ENCODE measurements around the gene FNIP1.
"Not testable (repeated sequence)": the region's sequence is repeated elsewhere in the genome, so short reads cannot be mapped to it uniquely, and the experiment has no call there.

Gene FNIP1

GRCh38 chr5:131796793-131797693 is at the start of gene FNIP1:
FNIP1 (minus strand) TSS chr5:131797017; CDS start chr5:131796921, 96 bp downstream.
- peak within 1 kb of the TSS; percentile 93 for H3K27ac ChIP-seq
- TF ChIP-seq ZFX (IDR thresholded peaks at IDR 0.05) (peak; percentile 77), CTCF (conservative IDR thresholded peaks at IDR 0.05) (no peak)

- TF ChIP-seq ZFX (IDR thresholded peaks at IDR 0.05) (no peak), CTCF (conservative IDR thresholded peaks at IDR 0.05) (no peak)
- no peak overlapping the region for H3K27ac ChIP-seq
These were observed 49.7 kb upstream of the FNIP1 start for GRCh38 chr5:131846536-131846935.

GRCh38 chr5:131845828-131846227 is 49.0 kb upstream of the FNIP1 start:
- no peak overlapping the region for H3K27ac ChIP-seq
- TF ChIP-seq CTCF (conservative IDR thresholded peaks at IDR 0.05) (no peak), ZFX (IDR thresholded peaks at IDR 0.05) (no peak)

GRCh38 chr5:131842971-131843370 is 46.2 kb upstream of the FNIP1 start:
- not testable (repeated sequence) for H3K27ac ChIP-seq

- not testable (repeated sequence) for H3K27ac ChIP-seq
These were observed 35.9 kb upstream of the FNIP1 start for GRCh38 chr5:131832702-131833101.

GRCh38 chr5:131825404-131826013 is 28.7 kb upstream of the FNIP1 start:
- TF ChIP-seq ZFX (IDR thresholded peaks at IDR 0.05) (no peak), CTCF (conservative IDR thresholded peaks at IDR 0.05) (no peak)
- no peak overlapping the region for H3K27ac ChIP-seq

- no peak overlapping the region for H3K27ac ChIP-seq
- TF ChIP-seq CTCF (conservative IDR thresholded peaks at IDR 0.05) (no peak), ZFX (IDR thresholded peaks at IDR 0.05) (no peak)
These were observed 27.8 kb upstream of the FNIP1 start for GRCh38 chr5:131824631-131825030.

GRCh38 chr5:131821221-131821620 is 24.4 kb upstream of the FNIP1 start:
- no peak for TF ChIP-seq ZFX (IDR thresholded peaks at IDR 0.05)
- TF ChIP-seq CTCF (conservative IDR thresholded peaks at IDR 0.05): no peak
- H3K27ac ChIP-seq: no peak overlapping the region

Measured in C4-2B (cell line).